ENCODE data around the gene PHKB.

PHKB gene

GRCh38 chr16:47734081-47734857, 273.1 kb downstream of the PHKB start:
- DNase-seq, result no peak

DNA sequence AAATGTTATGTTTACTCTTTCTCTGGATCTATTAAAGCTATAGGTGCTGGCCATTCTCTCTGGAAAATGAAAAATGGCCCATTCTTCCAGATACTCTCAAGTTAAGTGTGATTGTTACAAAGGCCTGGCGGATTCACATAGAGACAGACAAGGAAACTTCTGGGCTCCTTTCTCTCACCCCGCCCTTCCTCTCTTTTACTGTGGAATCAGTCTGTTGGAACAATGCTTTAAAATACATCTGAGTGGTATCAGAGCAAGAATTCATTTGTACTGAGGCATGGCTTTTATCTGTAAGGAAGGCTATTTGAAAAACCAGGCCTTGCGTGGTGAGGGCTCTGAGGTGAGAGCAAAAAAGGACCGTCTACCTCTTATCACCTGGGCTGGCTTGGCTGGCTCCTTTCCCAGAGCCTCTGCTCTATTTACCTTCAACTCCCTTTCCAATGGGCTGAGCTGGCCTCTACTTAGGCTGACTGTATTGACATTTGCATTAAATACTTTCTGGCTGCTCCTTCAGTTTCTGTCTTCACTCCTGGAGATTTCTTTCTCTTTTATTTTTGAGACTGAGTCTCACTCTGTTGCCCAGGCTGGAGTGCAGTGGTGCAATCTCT, 274.0 kb downstream of the PHKB start:
- DNase-seq, result no peak

DNA sequence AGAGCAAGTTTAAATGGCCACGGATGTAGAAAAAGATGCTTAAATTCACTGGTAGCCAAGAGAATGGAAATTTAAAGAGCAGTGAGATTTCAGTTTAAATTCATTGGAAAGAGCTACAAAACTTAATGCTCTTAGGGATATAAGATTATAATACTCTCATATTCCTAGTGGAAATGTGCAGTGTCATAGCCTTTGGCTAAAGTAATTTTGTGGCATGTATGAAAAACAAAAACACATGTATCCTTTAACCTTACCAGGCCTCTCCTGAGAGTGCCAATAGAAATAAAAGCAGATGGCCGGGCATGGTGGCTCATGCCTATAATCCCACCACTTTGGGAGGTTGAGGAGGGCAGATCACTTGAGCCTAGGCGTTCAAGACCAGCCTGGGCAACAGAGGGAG, 289.2 kb downstream of the PHKB start:
- DNase-seq, result no peak
